ACC112 (cell line): ENCODE measurements around the gene TMEM127.
A peak's percentile ranks its signal among the peaks of the same experiment; 100 is the strongest.
"Not testable (repeated sequence)": the region's sequence is repeated elsewhere in the genome, so short reads cannot be mapped to it uniquely, and the experiment has no call there.

Experiments used
- H2AFZ ChIP-seq: fragments of 200-600 bp; sonication (generic); one replicate; pipeline ENCODE4 v1.6.0; 2017; ENCODE audit warnings: antibody characterized with exemption, low read length; ENCODE audit not compliant: unreplicated experiment
- H3K27ac ChIP-seq: fragments of 200-600 bp; sonication (generic); 2 replicates; pipeline ENCODE4 v1.5.1; 2014; ENCODE audit warnings: low read depth, mild to moderate bottlenecking, antibody characterized with exemption, low read length, moderate library complexity
- H3K27me3 ChIP-seq: fragments of 200-600 bp; sonication (generic); 2 replicates; pipeline ENCODE4 v1.6.1; 2014; ENCODE audit warnings: mild to moderate bottlenecking, antibody characterized with exemption, low read length, moderate library complexity, mixed read lengths; ENCODE audit not compliant: insufficient read depth
- H3K36me3 ChIP-seq: fragments of 200-600 bp; sonication (generic); 2 replicates; pipeline ENCODE4 v1.6.1; 2016; ENCODE audit warnings: mild to moderate bottlenecking, antibody characterized with exemption, low read length, moderate library complexity, mixed read lengths; ENCODE audit not compliant: insufficient read depth
- H3K4me1 ChIP-seq: fragments of 200-600 bp; sonication (generic); one replicate; pipeline ENCODE4 v1.6.1; 2016; ENCODE audit warnings: low read length, mixed read lengths; ENCODE audit not compliant: insufficient read depth, unreplicated experiment, control insufficient read depth
- H3K4me3 ChIP-seq: fragments of 200-600 bp; sonication (generic); 2 replicates; pipeline ENCODE4 v1.5.1; 2014; ENCODE audit warnings: mild to moderate bottlenecking, low read depth, low read length
- H3K79me2 ChIP-seq: fragments of 200-600 bp; sonication (generic); one replicate; pipeline ENCODE4 v1.6.0; 2016; ENCODE audit warnings: low read length; ENCODE audit not compliant: control insufficient read depth, unreplicated experiment, insufficient read depth

The TMEM127 gene

GRCh38 chr2:96219959-96220358 lies 45.8 kb downstream of the TMEM127 start:
- H2AFZ ChIP-seq, H3K79me2 ChIP-seq, H3K27me3 ChIP-seq, H3K36me3 ChIP-seq, H3K4me3 ChIP-seq, H3K27ac ChIP-seq, H3K4me1 ChIP-seq: not testable (repeated sequence)

- H3K4me1 ChIP-seq = no peaks in the 10 kb centered on the region
- no peak overlapping the region for H2AFZ ChIP-seq
- no peak overlapping the region for H3K4me3 ChIP-seq
- no peak overlapping the region for H3K27ac ChIP-seq
- H3K79me2 ChIP-seq = no peaks in the 10 kb centered on the region
- H3K27me3 ChIP-seq = no peaks in the 10 kb centered on the region
- no peaks in the 10 kb centered on the region for H3K36me3 ChIP-seq
Measured at GRCh38 chr2:96218508-96219131, 47.2 kb downstream of the TMEM127 start.

- H3K36me3 ChIP-seq = no peaks in the 10 kb centered on the region
Measured at GRCh38 chr2:96214554-96214953, 51.2 kb downstream of the TMEM127 start.

GRCh38 chr2:96213379-96213778 lies 52.4 kb downstream of the TMEM127 start:
- no peak overlapping the region for H2AFZ ChIP-seq
- no peaks in the 10 kb centered on the region for H3K36me3 ChIP-seq
- no peaks in the 10 kb centered on the region for H3K27me3 ChIP-seq
- no peak overlapping the region for H3K27ac ChIP-seq
- H3K79me2 ChIP-seq = peaks cover 19% of the 10 kb centered on the region
- peaks cover 9% of the 10 kb centered on the region for H3K4me1 ChIP-seq
- H3K4me3 ChIP-seq = no peak overlapping the region

More at GRCh38 chr2:96214554-96214953, 51.2 kb downstream of the TMEM127 start:
- no peak overlapping the region for H3K27ac ChIP-seq
- H3K79me2 ChIP-seq = peaks cover 13% of the 10 kb centered on the region
- H3K27me3 ChIP-seq = no peaks in the 10 kb centered on the region
- peaks cover 6% of the 10 kb centered on the region for H3K4me1 ChIP-seq
- H2AFZ ChIP-seq = no peak overlapping the region
- H3K4me3 ChIP-seq = no peak overlapping the region

GRCh38 chr2:96212339-96212738 lies 53.5 kb downstream of the TMEM127 start:
- H3K36me3 ChIP-seq = no peaks in the 10 kb centered on the region
- H3K4me3 ChIP-seq = no peak overlapping the region
- no peak overlapping the region for H3K27ac ChIP-seq
- no peaks in the 10 kb centered on the region for H3K27me3 ChIP-seq
- H3K4me1 ChIP-seq = peaks cover 9% of the 10 kb centered on the region
- peaks cover 26% of the 10 kb centered on the region for H3K79me2 ChIP-seq
- no peak overlapping the region for H2AFZ ChIP-seq

GRCh38 chr2:96209729-96210085 lies 56.1 kb downstream of the TMEM127 start:
- Histone ChIP-seq H3K27ac (no peak overlapping the region), H3K79me2 (peaks cover 52% of the 10 kb centered on the region)

GRCh38 chr2:96209011-96209728 lies 56.6 kb downstream of the TMEM127 start:
- Histone ChIP-seq H3K4me1 (peaks cover 36% of the 10 kb centered on the region), H3K4me3 (peak overlapping the region; percentile 83), H3K36me3 (no peaks in the 10 kb centered on the region), H3K79me2 (peaks cover 57% of the 10 kb centered on the region), H3K27me3 (no peaks in the 10 kb centered on the region), H2AFZ (peak overlapping the region; percentile 81), H3K27ac (peak overlapping the region; percentile 24; the same call in 1 of the 2 replicates)

More at GRCh38 chr2:96209729-96210085, 56.1 kb downstream of the TMEM127 start:
- Histone ChIP-seq H2AFZ (no peak overlapping the region), H3K4me3 (peak overlapping the region; percentile 83), H3K4me1 (peaks cover 31% of the 10 kb centered on the region), H3K36me3 (no peaks in the 10 kb centered on the region), H3K27me3 (no peaks in the 10 kb centered on the region)

- H3K27me3 ChIP-seq = no peaks in the 10 kb centered on the region
- peak within 1 kb of the TSS; percentile 83 for H3K4me3 ChIP-seq
- H3K4me1 ChIP-seq = peaks cover 44% of the 10 kb centered on the region
- no peaks in the 10 kb centered on the region; the same call in 1 of the 2 replicates for H3K36me3 ChIP-seq
- H3K27ac ChIP-seq = peak within 1 kb of the TSS; percentile 62
- peaks cover 65% of the 10 kb centered on the region for H3K79me2 ChIP-seq
- H2AFZ ChIP-seq = peak within 1 kb of the TSS; percentile 81
Measured at GRCh38 chr2:96208143-96209010, 57.4 kb downstream of the TMEM127 start, which contains the start of gene STARD7. Gene STARD7, minus strand, starts transcription at chr2:96208827. Its CDS starts 393 bp downstream, at chr2:96208434.

- H3K4me3 ChIP-seq = peak overlapping the region; percentile 83
- H2AFZ ChIP-seq = peak overlapping the region; percentile 2
- H3K79me2 ChIP-seq = peaks cover 71% of the 10 kb centered on the region
- H3K36me3 ChIP-seq = no peaks in the 10 kb centered on the region; the same call in 1 of the 2 replicates
- no peaks in the 10 kb centered on the region for H3K27me3 ChIP-seq
- H3K27ac ChIP-seq = peak overlapping the region; percentile 21; the same call in 1 of the 2 replicates
- H3K4me1 ChIP-seq = peaks cover 46% of the 10 kb centered on the region
Measured at GRCh38 chr2:96207774-96208142, 58.0 kb downstream of the TMEM127 start.

GRCh38 chr2:96207073-96207773 lies 58.6 kb downstream of the TMEM127 start:
- H3K4me3 ChIP-seq = peak overlapping the region; percentile 83
- H3K27ac ChIP-seq = peak overlapping the region; percentile 21; the same call in 1 of the 2 replicates
- H3K27me3 ChIP-seq = no peaks in the 10 kb centered on the region
- H2AFZ ChIP-seq = no peak overlapping the region
- no peaks in the 10 kb centered on the region; the same call in 1 of the 2 replicates for H3K36me3 ChIP-seq
- H3K4me1 ChIP-seq = peaks cover 49% of the 10 kb centered on the region
- H3K79me2 ChIP-seq = peaks cover 76% of the 10 kb centered on the region
